ENCODE measurements around the gene DENND6B. TPM values are rescaled to one million over a fixed set of nuclear protein-coding genes. Genes with fewer than 3 reads are reported as not detected.
A peak's percentile ranks its signal among the peaks of the same experiment; 100 is the strongest.

Gene DENND6B
- total RNA-seq, 4 donors from 2014 or later = 8.6 to 13.1 (median 11.7) TPM

DNA sequence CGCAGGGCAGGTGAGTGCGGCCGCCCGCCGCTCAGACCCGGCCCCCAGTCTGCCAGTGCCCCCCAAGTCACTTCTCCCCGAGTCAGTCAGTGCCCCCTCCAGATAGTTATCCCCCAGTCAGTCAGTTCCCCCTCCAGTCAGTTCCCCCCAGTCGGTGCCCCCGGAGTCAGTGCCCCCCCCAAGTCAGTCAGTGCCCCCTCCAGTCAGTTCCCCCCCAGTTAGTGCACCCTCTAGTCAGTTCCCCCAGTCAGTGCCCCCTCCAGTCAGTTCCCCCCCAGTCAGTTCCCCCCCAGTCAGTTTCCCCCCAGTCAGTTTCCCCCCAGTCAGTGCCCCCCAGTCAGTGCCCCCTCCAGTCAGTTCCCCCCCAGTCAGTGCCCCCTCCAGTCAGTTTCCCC is 16.7 kb upstream of the DENND6B start:
- no peak for TF ChIP-seq POLR2A (IDR thresholded peaks at IDR 0.05)
- Histone ChIP-seq H3K9me3 (no peaks in the 10 kb centered on the region), H3K27ac (peak overlapping the region; percentile 72 to 94 (median 90)), H3K4me3 (peak overlapping the region; percentile 57 to 100 (median 88)), H3K4me1 (peaks cover 0 to 35% (median 6%) of the 10 kb centered on the region in 4 donors), H3K27me3 (no peaks in the 10 kb centered on the region), H3K36me3 (peaks cover 0 to under 1% (median 0%) of the 10 kb centered on the region in 3 donors)
- DNase-seq (ENCODE audit: low spot score in 2 of 2) = no peak
- WGBS, 2 donors = 0 to 3% methylated on average over 1 to 9 of the region's 9 CpGs

DNA sequence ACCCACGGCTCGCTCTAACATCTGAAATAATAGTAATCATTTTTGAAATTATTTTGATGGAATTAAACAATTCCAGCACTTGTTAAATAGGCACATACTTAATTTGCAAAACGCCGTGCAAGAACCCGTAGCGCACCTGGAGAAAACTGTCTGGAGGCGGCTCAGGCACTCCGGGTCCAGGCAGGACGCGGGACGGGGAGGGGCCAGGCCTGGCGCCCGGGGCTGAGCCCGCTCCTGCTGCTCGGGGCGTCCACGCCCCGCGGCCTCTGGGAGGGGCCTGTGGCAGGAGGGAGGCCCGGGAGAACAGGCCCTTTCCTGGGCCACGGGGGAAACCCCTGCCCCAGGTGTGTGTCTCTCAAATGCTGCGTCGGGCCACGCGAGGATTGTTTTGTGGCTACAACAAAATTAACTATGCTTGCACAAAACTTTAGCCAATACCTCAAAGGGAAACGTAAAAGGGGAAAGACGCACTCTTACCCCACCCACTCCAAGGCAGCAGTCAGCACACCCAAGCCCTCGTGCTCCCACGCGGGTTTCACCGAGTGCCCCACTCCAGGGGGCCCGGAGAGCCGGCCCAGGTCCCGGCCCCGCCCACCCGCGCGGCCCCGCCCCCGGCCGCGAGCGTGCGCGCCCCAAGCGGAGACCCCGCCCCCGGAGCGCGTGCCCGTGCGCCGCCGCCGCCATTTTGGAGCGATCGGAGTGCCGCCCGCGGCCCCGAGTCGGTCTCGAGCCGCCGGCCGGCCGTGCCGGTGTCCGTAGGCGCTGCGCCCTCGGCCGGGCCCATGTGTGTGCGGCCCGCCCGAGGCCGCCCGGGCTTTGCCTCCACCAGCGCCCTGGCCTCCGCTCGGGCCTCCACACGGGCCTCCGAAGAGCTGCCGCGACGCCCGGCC is 16.1 kb upstream of the DENND6B start, which contains the start of gene PPP6R2:
TSS of gene PPP6R2 (plus strand) at position 677 of the 890 bp plus-strand sequence. CDS start 50,582 bp downstream, outside the sequence.
- DNase-seq (ENCODE audit: low spot score in 2 of 2) = peak; percentile 76 to 78
- Histone ChIP-seq H3K9me3 (no peaks in the 10 kb centered on the region), H3K4me1 (peaks cover 0 to 32% (median 6%) of the 10 kb centered on the region in 4 donors), H3K36me3 (no peaks in the 10 kb centered on the region), H3K27ac (peak within 1 kb of the TSS; percentile 75 to 94 (median 90)), H3K27me3 (no peaks in the 10 kb centered on the region), H3K4me3 (peak within 1 kb of the TSS; percentile 65 to 100 (median 88))
- 0 to 1% methylated on average over 32 to 37 of the region's 87 CpGs for WGBS, 2 donors
- TF ChIP-seq, protein P1, sequence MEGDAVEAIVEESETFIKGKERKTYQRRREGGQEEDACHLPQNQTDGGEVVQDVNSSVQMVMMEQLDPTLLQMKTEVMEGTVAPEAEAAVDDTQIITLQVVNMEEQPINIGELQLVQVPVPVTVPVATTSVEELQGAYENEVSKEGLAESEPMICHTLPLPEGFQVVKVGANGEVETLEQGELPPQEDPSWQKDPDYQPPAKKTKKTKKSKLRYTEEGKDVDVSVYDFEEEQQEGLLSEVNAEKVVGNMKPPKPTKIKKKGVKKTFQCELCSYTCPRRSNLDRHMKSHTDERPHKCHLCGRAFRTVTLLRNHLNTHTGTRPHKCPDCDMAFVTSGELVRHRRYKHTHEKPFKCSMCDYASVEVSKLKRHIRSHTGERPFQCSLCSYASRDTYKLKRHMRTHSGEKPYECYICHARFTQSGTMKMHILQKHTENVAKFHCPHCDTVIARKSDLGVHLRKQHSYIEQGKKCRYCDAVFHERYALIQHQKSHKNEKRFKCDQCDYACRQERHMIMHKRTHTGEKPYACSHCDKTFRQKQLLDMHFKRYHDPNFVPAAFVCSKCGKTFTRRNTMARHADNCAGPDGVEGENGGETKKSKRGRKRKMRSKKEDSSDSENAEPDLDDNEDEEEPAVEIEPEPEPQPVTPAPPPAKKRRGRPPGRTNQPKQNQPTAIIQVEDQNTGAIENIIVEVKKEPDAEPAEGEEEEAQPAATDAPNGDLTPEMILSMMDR (IDR thresholded peaks at IDR 0.05) = peak in 2 of 5 experiments; percentile 11 to 12
- TF ChIP-seq POLR2A (IDR thresholded peaks at IDR 0.05) (peak in 1 of 2 donors; percentile 39), EP300 (IDR thresholded peaks at IDR 0.05) (no peak)

DNA sequence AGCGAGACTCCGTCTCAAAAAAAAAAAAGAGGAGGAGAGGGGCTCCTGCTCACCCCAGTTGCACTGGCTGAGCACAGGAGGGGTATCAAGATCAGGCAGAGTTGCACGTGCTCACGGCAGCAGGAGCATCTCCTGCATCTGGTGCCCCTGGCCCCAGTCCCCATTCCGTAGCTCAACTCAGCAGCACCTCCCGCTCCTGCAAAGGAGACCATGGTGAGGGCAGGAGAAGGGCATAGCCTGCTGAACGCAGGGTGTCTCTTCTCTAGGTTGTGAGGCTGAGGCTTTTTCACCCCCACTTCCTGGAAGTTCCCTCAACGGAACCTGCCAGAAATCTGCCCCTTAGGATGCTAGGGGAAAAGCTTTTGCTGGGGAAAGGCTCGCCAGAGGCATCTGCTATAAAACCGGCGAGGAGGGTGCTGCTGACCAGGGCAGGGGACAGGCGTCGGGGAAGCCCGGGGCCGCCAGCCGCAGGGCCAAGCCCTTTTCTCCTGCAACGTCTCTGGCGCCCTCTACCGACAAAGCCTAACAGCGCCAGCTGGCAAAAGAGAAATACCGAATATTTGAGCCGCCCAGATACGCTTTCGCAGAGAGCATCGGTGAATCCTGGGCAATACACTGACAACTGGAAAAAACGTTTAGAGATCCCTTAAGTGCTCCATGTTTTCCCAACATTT is 15.3 kb upstream of the DENND6B start:
- H3K9me3 ChIP-seq = no peaks in the 10 kb centered on the region
- no peaks in the 10 kb centered on the region for H3K36me3 ChIP-seq
- DNase-seq (ENCODE audit: low spot score in 2 of 2) = peak; percentile 84 to 95
- WGBS, 2 donors = 11 to 14% methylated on average over 26 of the region's 26 CpGs
- TF ChIP-seq, protein P1 (IDR thresholded peaks at IDR 0.05) = peak; percentile 88 to 98 (median 96)
- TF ChIP-seq EP300 (IDR thresholded peaks at IDR 0.05) = peak; percentile 14
- TF ChIP-seq POLR2A (IDR thresholded peaks at IDR 0.05) = no peak
- H3K27ac ChIP-seq = peak overlapping the region in 3 of 4 donors; percentile 75 to 94 (median 91)
- H3K4me1 ChIP-seq = peaks cover 0 to 25% (median 5%) of the 10 kb centered on the region in 4 donors
- peak overlapping the region; percentile 65 to 100 (median 88) for H3K4me3 ChIP-seq
- no peaks in the 10 kb centered on the region for H3K27me3 ChIP-seq

DNA sequence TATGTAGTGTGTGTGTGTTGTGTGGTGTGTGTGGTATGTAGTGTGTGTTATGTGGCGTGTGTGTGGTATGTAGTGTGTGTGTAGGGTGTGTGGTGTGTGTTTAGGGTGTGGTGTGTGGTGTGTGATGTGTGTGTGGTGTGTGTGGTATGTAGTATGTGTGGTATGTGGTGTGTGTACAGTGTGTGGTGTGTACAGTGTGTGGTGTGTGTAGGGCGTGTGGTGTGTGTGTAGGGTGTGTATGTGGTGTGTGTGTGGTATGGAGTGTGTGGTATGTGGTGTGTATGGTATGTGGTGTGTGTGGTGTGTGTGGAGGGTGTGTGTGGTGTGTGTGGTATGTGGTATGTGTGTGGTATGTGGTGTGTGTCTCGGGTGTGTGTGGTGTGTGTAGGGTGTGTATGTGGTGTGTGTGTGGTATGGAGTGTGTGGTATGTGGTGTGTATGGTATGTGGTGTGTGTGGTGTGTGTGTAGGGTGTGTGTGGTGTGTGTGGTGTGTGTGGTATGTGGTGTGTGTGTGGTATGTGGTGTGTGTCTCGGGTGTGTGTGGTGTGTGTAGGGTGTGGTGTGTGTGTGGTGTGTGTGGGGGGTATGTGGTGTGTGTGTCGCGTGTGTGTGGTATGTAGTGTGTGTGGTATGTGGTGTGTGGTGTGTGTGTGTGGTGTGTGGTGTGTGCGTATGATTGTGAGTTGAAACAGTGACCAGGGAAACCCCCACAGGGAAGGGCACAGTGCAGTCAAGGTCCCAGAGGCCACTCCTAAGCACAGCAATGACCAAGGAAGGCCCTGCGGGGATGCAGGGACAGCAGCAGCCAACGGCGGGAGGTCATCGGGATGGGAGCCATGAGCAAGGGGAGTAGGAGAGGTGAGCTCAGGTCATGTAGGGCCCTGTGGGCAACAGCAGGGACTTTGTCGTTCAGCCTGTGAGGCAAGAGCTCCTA is 13.4 kb upstream of the DENND6B start:
- Histone ChIP-seq H3K36me3 (no peaks in the 10 kb centered on the region), H3K27me3 (no peaks in the 10 kb centered on the region), H3K9me3 (no peaks in the 10 kb centered on the region), H3K4me3 (no peak overlapping the region), H3K4me1 (peaks cover 0 to 12% (median 4%) of the 10 kb centered on the region in 4 donors), H3K27ac (no peak overlapping the region)
- WGBS, 2 donors = 74 to 79% methylated on average over 12 of the region's 12 CpGs
- DNase-seq (ENCODE audit: low spot score in 2 of 2) = no peak
- no peak for TF ChIP-seq EP300 (IDR thresholded peaks at IDR 0.05)
- no peak for TF ChIP-seq POLR2A (IDR thresholded peaks at IDR 0.05)
- TF ChIP-seq, protein P1 (IDR thresholded peaks at IDR 0.05) = no peak
